Activated CD4-positive, alpha-beta T cell treated with anti-CD3 and anti-CD28 coated beads, Interleukin-2, amount 10 ng/mL, durations not matched to agents 7 days and 5 days (primary cell): ENCODE data around the gene CCDC117. TPM values are rescaled to one million over a fixed set of nuclear protein-coding genes. Genes with fewer than 3 reads are reported as not detected.
"Not testable (repeated sequence)": the region's sequence is repeated elsewhere in the genome, so short reads cannot be mapped to it uniquely, and the experiment has no call there.

Source experiments
- CTCF ChIA-PET: fragments of 350-600 bp; sonication (Branson Sonifier 250); formaldehyde crosslinking; loops from one replicate; lab custom pipeline; 2021; ENCODE audit warnings: antibody characterized with exemption; lab: Charles Lee
- POLR2A ChIA-PET: fragments of 350-600 bp; sonication (Branson Sonifier 250); formaldehyde crosslinking; loops from one replicate; lab custom pipeline; 2021; ENCODE audit warnings: antibody characterized with exemption; lab: Charles Lee
- DNase-seq: peaks from one replicate; pipeline ENCODE4 v3.0.0-alpha.2; 2020
- H3K27ac Mint-ChIP-seq: one replicate; pipeline ENCODE4 v1.8.0; 2021; ENCODE audit warnings: mild to moderate bottlenecking, moderate library complexity, mixed read lengths
- H3K27me3 Mint-ChIP-seq: one replicate; pipeline ENCODE4 v1.8.0; 2021; ENCODE audit warnings: mixed read lengths
- H3K36me3 Mint-ChIP-seq: one replicate; pipeline ENCODE4 v1.8.0; 2021; ENCODE audit warnings: low read depth, mixed read lengths
- H3K4me1 Mint-ChIP-seq: one replicate; pipeline ENCODE4 v1.8.0; 2021; ENCODE audit warnings: mixed read lengths
- H3K4me3 Mint-ChIP-seq: one replicate; pipeline ENCODE4 v1.8.0; 2021; ENCODE audit warnings: mild to moderate bottlenecking, moderate library complexity, mixed read lengths
- H3K9me3 Mint-ChIP-seq: one replicate; pipeline ENCODE4 v1.8.0; 2021; ENCODE audit warnings: mixed read lengths
- total RNA-seq, 2 experiments: library from RNA; stranded (reverse); gene quantifications; one replicate each; pipeline ENCODE4 v1.2.3, GENCODE V29; 2021

CCDC117 gene
- total RNA-seq, 2 experiments from 2014 or later: 30.2 to 31.9 TPM

DNA sequence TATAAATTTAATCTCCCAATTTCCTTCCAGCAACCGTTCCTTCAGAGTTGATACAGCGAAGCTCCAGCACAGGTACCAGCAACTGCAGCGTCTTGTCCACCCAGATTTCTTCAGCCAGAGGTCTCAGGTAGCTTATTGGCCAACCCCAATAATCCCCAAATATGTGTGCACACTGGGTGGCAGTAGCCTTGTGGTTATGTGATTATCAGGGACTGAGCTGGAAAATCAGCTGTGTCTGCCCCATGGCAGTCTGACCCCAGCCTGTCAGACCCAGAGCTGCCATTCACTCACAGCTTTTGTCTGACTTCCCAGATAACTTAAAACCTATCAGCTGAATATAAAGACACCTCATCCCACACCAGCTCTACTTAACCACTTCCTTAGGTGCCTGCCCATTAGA lies 28.6 kb upstream of the CCDC117 start:
- H3K9me3 Mint-ChIP-seq: no peaks in the 10 kb centered on the region
- no peak for DNase-seq
- CTCF ChIA-PET: interaction anchor here (0.6 kb wide), 2 partner anchors 8 to 19 kb away, joined by 3 read pairs; no protein-coding TSS in a partner anchor
- no peak overlapping the region for H3K27ac Mint-ChIP-seq
- H3K36me3 Mint-ChIP-seq: peaks cover 23% of the 10 kb centered on the region
- peaks cover 46% of the 10 kb centered on the region for H3K4me1 Mint-ChIP-seq
- POLR2A ChIA-PET: no interaction called here
- no peaks in the 10 kb centered on the region for H3K27me3 Mint-ChIP-seq
- H3K4me3 Mint-ChIP-seq: peak overlapping the region; percentile 81

DNA sequence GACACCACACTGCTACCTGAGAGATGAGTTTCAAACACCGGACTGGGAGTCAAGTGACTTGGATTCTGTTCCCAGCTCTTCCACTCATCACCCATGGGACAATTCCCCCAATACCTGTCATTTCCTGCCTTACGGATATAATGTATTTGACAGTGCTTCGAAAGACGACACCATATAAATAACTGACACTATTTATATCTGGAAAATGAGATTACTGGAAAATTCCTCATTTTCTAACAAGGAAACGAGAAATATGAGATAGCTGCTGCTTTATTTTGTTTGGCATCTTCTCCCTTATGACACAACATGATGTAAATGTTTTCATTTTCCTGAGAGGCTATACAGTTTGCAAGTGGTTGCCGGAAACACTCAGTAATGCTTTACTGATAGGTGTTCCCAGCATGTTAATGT lies 22.0 kb upstream of the CCDC117 start:
- ChIA-PET CTCF (interaction anchor here (0.6 to 0.7 kb wide), 2 partner anchors 244 to 794 kb away, joined by 3 to 4 read pairs; no protein-coding TSS in a partner anchor), POLR2A (no interaction called here)
- no peaks in the 10 kb centered on the region for H3K27me3 Mint-ChIP-seq
- H3K9me3 Mint-ChIP-seq: no peaks in the 10 kb centered on the region
- peaks cover 24% of the 10 kb centered on the region for H3K36me3 Mint-ChIP-seq
- no peak overlapping the region for H3K27ac Mint-ChIP-seq
- peaks cover 14% of the 10 kb centered on the region for H3K4me1 Mint-ChIP-seq
- no peak for DNase-seq
- no peak overlapping the region for H3K4me3 Mint-ChIP-seq

DNA sequence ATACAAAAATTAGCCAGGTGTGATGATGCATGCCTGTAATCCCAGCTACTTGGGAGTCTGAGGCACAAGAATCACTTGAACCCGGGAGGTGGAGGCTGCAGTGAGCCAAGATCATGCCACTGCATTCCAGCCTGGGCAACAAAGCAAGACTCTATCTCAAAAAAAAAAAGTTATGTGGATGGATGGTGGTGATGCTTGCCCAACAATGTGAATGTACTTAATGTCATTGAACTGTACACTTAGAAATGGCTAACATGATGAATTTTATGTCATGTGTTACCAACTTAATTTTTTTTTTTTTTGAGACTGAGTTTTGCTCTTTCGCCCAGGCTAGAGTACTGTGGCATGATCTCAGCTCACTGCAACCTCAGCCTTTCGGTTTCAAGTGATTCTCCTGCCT lies 18.0 kb upstream of the CCDC117 start:
- H3K4me1 Mint-ChIP-seq, H3K27me3 Mint-ChIP-seq, POLR2A ChIA-PET, H3K36me3 Mint-ChIP-seq, H3K9me3 Mint-ChIP-seq, DNase-seq, H3K4me3 Mint-ChIP-seq, H3K27ac Mint-ChIP-seq: not testable (repeated sequence)
- CTCF ChIA-PET: interaction anchor here (1.2 kb wide), 1 partner anchor 8 kb away, joined by 3 read pairs; no protein-coding TSS in a partner anchor

DNA sequence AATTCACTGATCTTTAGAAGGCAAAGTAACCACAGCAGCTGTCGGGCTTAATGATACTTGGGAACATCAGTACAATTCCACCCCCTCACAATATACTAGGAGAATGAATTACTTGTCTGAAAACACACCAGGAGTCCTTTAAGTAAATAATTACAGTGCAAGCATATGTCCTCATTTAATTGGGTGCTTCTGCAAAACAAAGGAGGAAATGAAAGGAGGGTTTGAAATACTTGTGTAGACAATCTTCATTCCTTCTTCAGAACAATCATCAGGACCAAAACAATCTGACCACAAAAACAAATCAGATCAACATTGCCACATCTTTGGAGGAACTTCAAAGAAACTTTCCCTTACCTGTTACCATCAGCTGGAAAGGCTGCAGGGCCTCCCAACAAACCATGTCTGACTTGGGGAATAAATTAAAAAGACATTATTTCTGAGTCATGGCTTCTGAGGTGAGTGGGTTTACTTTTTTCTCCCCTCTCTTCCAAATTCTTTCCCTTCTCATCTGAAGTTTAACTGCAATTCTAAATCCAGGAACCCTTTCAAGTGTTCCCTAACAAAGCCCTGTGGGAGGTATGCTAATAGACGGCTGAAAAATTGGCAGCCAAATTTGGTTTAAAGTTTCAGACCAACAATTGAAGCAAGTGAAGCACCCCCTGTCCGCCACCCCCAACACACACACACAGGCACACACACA lies 12.5 kb upstream of the CCDC117 start:
- H3K36me3 Mint-ChIP-seq: no peaks in the 10 kb centered on the region
- H3K27ac Mint-ChIP-seq: no peak overlapping the region
- H3K4me3 Mint-ChIP-seq: no peak overlapping the region
- POLR2A ChIA-PET: no interaction called here
- DNase-seq: no peak
- H3K9me3 Mint-ChIP-seq: no peaks in the 10 kb centered on the region
- H3K27me3 Mint-ChIP-seq: peaks cover 2% of the 10 kb centered on the region
- CTCF ChIA-PET: interaction anchor here (0.6 to 0.7 kb wide), 3 partner anchors 33 to 138 kb away, joined by 3 read pairs; no protein-coding TSS in a partner anchor
- H3K4me1 Mint-ChIP-seq: peaks cover 4% of the 10 kb centered on the region

DNA sequence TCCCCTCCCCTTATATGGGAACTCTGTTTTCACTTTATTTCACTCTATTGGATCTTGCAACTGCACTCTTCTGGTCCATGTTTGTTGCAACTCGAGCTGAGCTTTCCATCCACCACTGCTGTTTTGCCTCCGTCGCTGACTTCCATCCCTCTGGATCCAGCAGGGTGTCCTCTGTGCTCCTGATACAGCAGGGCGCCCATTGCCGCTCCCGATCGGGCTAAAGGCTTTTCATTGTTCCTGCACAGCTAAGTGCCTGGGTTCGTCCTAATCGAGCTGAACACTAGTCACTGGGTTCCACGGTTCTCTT lies 11.1 kb upstream of the CCDC117 start:
- ChIA-PET CTCF (interaction anchor here (0.8 to 1.4 kb wide), 2 partner anchors 11 to 14 kb away, joined by 3 to 4 read pairs; partner anchors contain the start of gene CCDC117), POLR2A (no interaction called here)
- H3K27me3 Mint-ChIP-seq: peaks cover 2% of the 10 kb centered on the region
- no peak for DNase-seq
- no peak overlapping the region for H3K4me3 Mint-ChIP-seq
- H3K27ac Mint-ChIP-seq: no peak overlapping the region
- H3K36me3 Mint-ChIP-seq: no peaks in the 10 kb centered on the region
- H3K9me3 Mint-ChIP-seq: no peaks in the 10 kb centered on the region
- H3K4me1 Mint-ChIP-seq: peaks cover 4% of the 10 kb centered on the region

DNA sequence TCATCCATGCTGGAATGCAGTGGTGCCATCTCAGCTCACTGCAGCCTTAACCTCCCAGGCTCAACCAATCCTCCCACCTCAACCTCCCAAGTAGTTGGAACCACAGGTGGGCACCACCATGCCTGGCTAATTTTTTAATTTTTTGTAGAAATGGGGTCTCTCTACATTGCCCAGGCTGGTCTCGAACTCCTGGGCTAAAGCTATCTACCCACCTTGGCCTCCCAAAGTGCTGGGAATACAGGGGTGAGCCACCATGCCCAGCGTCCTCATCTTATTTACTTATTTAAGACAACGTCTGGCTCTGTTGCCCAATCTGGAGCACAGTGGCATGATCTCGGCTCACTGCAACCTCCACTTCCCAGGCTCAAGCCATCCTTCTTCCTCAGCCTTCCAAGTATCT lies 10.5 kb upstream of the CCDC117 start:
- H3K4me3 Mint-ChIP-seq, POLR2A ChIA-PET, DNase-seq, H3K27ac Mint-ChIP-seq, H3K4me1 Mint-ChIP-seq, H3K36me3 Mint-ChIP-seq, H3K27me3 Mint-ChIP-seq, H3K9me3 Mint-ChIP-seq: not testable (repeated sequence)
- CTCF ChIA-PET: interaction anchor here (0.8 to 1.5 kb wide), 3 partner anchors 8 to 13 kb away, joined by 3 to 4 read pairs (median 3); partner anchors contain the start of gene CCDC117

DNA sequence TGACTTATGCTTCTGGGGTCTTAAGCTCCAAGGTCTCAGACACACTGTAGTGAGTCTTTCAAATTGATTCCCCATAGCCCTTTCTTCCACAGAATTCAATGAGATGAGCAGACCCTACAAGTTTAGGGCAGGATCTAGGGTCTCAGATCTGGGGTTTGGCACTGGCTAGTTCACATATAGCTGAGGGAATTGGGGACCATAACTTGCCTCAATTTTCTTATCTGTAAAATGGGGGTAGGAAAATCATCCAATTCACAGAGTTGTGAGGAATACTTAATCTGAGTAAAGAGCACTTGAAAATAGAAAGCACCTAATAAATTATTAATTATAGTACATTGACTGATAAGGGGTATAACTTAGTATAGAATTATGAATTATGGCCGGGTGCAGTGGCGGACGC lies 5.9 kb upstream of the CCDC117 start:
- Mint-ChIP-seq H3K4me3 (no peak overlapping the region), H3K36me3 (no peaks in the 10 kb centered on the region), H3K4me1 (no peaks in the 10 kb centered on the region), H3K27ac (no peak overlapping the region), H3K9me3 (peaks cover 4% of the 10 kb centered on the region), H3K27me3 (peaks cover 2% of the 10 kb centered on the region)
- CTCF ChIA-PET: interaction anchor here (0.7 to 1.0 kb wide), 2 partner anchors 17 to 1655 kb away, joined by 3 to 5 read pairs; no protein-coding TSS in a partner anchor
- POLR2A ChIA-PET: no interaction called here
- no peak for DNase-seq

DNA sequence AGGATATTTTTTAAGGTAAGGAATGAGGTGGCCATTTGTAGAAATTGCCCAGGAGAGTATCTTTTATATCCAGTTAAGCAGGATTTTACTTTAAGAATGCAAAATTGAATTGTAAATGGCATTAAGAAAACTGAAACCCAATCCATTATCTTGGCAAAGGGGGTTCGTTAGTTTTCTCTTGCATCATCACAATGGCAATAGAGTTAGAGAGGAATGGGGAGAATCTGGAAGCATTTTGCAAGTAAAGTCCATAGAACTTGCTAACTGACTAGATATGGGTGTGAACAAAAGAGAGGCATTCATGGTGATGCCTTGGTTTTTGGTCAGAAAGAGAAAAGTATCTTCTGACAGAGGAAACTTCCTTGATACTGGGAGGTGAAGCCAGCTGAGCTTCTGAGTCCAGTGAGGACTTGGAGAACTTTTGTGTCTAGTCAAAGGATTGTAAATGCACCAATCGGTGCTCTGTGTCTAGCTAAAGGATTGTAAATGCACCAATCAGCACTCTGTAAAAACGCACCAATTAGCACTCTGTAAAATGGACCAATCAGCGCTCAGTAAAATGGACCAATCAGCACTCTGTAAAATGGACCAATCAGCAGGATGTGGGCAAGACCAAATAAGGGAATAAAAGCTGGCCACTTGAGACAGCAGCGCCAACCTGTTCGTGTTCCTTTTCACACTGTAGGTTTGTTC lies 3.6 kb upstream of the CCDC117 start:
- ChIA-PET POLR2A (no interaction called here), CTCF (interaction anchor here (1.0 to 1.2 kb wide), 2 partner anchors 11 to 27 kb away, joined by 3 read pairs; partner anchors contain the start of genes CHEK2 and HSCB)
- Mint-ChIP-seq H3K27ac (no peak overlapping the region), H3K4me3 (no peak overlapping the region), H3K27me3 (peaks cover 2% of the 10 kb centered on the region), H3K9me3 (peaks cover 4% of the 10 kb centered on the region), H3K4me1 (peaks cover 9% of the 10 kb centered on the region), H3K36me3 (peaks cover 6% of the 10 kb centered on the region)
- no peak for DNase-seq

DNA sequence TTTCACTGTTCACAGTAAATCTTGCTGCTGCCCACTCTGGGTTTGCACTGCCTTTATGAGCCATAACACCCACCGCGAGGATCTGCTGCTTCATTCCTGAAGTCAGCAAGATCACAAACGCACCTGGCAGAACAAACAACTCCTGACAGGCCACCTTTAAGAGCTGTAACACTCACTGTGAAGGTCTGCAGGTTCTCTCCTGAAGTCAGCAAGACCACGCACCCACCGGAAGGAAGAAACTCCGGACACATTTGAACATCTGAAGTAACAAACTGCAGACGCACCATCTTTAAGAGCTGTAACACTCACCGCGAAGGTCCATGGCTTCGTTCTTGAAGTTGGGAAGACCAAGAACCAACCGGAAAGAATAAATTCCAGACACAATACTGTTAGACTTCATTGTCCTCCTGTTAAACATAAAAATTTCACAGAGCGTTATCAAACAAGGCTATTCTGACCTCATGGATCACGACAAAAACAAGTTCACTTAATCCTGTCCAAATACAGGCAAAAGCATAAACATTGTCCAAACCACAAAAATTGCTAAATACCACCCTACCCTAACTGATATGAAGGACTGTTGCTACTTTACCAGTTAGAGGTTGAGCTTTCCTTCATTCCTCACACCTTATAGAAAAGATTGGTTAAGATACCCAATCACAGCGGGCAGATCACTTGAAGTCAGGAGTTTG lies 3.0 kb upstream of the CCDC117 start:
- peaks cover 11% of the 10 kb centered on the region for H3K4me1 Mint-ChIP-seq
- POLR2A ChIA-PET: no interaction called here

DNA sequence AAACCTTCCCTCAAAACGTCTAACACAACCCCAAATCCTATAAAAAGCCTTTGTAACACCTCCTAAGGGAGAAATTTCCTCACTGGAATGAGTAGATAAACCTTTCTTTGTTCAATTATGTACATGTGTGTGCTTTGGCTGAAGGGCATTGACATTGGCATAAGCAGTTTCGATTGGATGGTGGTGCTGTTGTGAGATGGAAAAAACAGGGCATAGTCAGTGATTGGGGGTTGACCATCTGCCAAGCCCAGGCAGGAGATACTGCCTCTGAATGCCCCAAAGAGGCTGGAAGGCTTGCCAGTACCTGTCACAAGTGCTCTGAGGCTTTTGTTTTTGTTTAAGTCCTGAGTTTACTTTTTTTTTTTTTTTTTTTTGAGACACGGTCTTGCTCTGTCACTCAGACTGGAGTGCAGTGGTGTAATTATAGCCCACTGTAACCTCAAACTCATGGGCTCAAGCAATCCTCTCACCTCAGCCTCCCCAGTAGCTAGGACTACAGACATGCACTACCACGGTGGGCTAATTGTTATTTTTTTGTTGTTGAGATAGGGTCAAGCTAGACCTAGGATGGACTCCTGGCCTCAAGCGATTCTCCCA lies 1.2 kb upstream of the CCDC117 start:
- Mint-ChIP-seq H3K27ac (no peak overlapping the region), H3K9me3 (peaks cover 4% of the 10 kb centered on the region), H3K27me3 (no peaks in the 10 kb centered on the region), H3K36me3 (peaks cover 22% of the 10 kb centered on the region), H3K4me1 (peaks cover 25% of the 10 kb centered on the region), H3K4me3 (no peak overlapping the region)
- POLR2A ChIA-PET: no interaction called here
- CTCF ChIA-PET: interaction anchor here (1.3 to 3.0 kb wide), 2 partner anchors 10 to 13 kb away, joined by 4 to 10 read pairs; no protein-coding TSS in a partner anchor
- no peak for DNase-seq

More for the DNA sequence above, 3.0 kb upstream of the CCDC117 start:
- peaks cover 9% of the 10 kb centered on the region for H3K36me3 Mint-ChIP-seq
- DNase-seq: no peak
- CTCF ChIA-PET: interaction anchor here (1.0 to 1.2 kb wide), 2 partner anchors 12 to 28 kb away, joined by 3 read pairs; partner anchors contain the start of genes CHEK2 and HSCB
- H3K4me3 Mint-ChIP-seq: no peak overlapping the region
- peaks cover 4% of the 10 kb centered on the region for H3K9me3 Mint-ChIP-seq
- no peak overlapping the region for H3K27ac Mint-ChIP-seq
- H3K27me3 Mint-ChIP-seq: no peaks in the 10 kb centered on the region

DNA sequence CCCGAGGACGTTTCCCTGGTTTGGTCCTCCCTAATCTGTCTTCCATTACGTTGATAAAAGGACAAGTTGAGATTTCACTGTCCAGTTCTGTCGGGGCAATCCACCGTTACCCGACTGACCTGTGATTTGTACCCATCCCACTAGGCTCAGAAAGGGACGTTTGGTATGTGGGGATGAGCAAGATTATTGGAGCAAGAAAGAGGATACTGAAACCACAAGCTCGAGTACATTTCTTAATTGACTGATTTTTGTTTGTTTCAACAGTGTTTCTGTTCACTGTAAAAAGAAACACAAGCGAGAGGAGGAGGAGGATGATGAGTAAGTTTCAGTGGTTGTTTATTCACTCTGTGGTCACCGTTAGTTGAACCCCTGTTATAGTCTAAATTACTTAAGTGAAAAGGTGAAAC lies 969 bp downstream of the CCDC117 start:
- Mint-ChIP-seq H3K27ac (peak overlapping the region; percentile 94), H3K9me3 (peaks cover 4% of the 10 kb centered on the region), H3K36me3 (peaks cover 29% of the 10 kb centered on the region), H3K4me3 (peak overlapping the region; percentile 94), H3K4me1 (peaks cover 25% of the 10 kb centered on the region), H3K27me3 (no peaks in the 10 kb centered on the region)
- DNase-seq: no peak
- CTCF ChIA-PET: interaction anchor here (1.0 to 3.0 kb wide), 7 partner anchors 11 to 173 kb away, joined by 3 to 10 read pairs (median 4); no protein-coding TSS in a partner anchor
- POLR2A ChIA-PET: interaction anchor here (0.7 to 1.4 kb wide), 2 partner anchors 27 to 38 kb away, joined by 3 to 4 read pairs; partner anchors contain the start of gene XBP1

DNA sequence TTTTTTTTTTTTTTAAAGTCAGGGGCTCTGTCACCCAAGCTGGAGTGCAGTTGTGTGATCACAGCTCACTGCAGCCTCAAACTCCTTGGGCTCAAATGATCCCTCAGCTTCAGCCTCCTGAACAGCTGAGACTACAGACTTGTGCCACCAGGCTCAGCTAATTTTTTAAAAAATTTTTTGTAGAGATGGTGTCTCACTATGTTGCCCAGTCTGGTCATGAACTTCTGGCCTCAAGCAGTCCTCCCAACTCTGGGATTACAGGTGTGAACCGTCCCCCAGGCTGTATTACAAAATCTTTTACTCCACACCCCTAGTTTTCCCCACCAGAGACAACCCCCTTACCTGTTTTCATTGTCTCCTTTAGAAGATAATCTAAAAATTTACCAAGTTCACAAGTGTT lies 1.9 kb downstream of the CCDC117 start:
- Mint-ChIP-seq H3K27ac (peak overlapping the region; percentile 46), H3K9me3 (peaks cover 4% of the 10 kb centered on the region), H3K4me1 (peaks cover 25% of the 10 kb centered on the region), H3K36me3 (peaks cover 33% of the 10 kb centered on the region), H3K4me3 (peak overlapping the region; percentile 94), H3K27me3 (no peaks in the 10 kb centered on the region)
- ChIA-PET POLR2A (no interaction called here), CTCF (interaction anchor here (0.7 to 3.0 kb wide), 5 partner anchors 10 to 688 kb away, joined by 3 to 10 read pairs (median 3); no protein-coding TSS in a partner anchor)
- no peak for DNase-seq
